ENCODE data around the gene UFC1. TPM values are rescaled to one million over a fixed set of nuclear protein-coding genes. Genes with fewer than 3 reads are reported as not detected.

The UFC1 gene
- polyA plus RNA-seq, 3 donors: 100 to 120 (median 108) TPM

DNA sequence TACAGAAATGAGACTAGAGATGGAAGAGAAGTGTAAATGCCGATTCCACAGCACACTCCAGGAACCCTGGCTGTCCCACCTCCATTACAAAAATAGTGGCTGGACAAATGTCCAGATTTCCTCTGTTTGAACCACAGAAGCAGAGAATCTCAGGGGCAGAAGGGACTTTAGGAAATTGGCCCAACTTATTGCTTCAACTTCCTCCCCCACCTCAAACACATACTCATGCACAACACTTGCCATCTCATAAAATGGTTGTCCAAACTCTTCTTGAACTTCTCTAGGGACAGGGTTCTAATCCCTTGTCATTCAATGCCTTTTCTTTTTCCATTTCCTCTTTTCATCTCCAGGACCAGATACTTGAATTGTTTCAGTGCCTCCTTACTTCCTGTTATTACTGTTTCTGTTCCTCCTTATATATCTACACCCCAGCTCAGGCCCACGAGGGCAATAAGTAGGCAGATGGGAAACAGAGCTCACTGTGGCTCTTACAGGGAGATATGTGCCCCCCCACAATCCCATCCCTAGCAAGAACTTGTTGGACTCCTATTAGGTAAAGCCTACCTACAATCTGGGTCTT, 32.0 kb downstream of the UFC1 start:
- Histone ChIP-seq H3K4me1 (ENCODE audit: control insufficient read depth in 1 of 2, insufficient read depth in 2 of 2, low read length in 2 of 2) (peaks cover 80 to 82% of the 10 kb centered on the region in 2 donors), H3K9ac (ENCODE audit: insufficient read depth, low read length, poor library complexity, severe bottlenecking) (peak overlapping the region; percentile 39), H3K27me3 (ENCODE audit: control insufficient read depth in 2 of 2, insufficient read depth in 2 of 2, low read length in 2 of 2) (no peaks in the 10 kb centered on the region), H2AFZ (ENCODE audit: insufficient read depth, low read depth, low read length, poor library complexity, severe bottlenecking) (no peak overlapping the region), H4K20me1 (ENCODE audit: insufficient read depth, low read length) (no peaks in the 10 kb centered on the region), H3K27ac (ENCODE audit: low read depth in 1 of 2, low read length in 2 of 2) (peak overlapping the region; percentile 82 to 96), H3K79me2 (ENCODE audit: insufficient read depth, low read length) (no peaks in the 10 kb centered on the region), H3K4me3 (replicated peaks in 1 of 3; ENCODE audit: low read depth in 2 of 3, low read length in 3 of 3) (peak overlapping the region in 1 of 3 experiments; percentile 45), H3K4me2 (replicated peaks; ENCODE audit: extremely low read depth, low read length, poor library complexity, severe bottlenecking) (peak overlapping the region; percentile 31), H3K36me3 (replicated peaks in 1 of 2; ENCODE audit: control insufficient read depth in 1 of 2, insufficient read depth in 2 of 2, low read length in 2 of 2) (no peaks in the 10 kb centered on the region), H3K9me3 (replicated peaks in 1 of 2; ENCODE audit: control insufficient read depth in 1 of 2, insufficient read depth in 1 of 2, low read length in 2 of 2) (no peaks in the 10 kb centered on the region)
- peaks cover 83% of the 10 kb centered on the region for H3K4me1 Mint-ChIP-seq
- peak; percentile 83 to 92 (median 90) for DNase-seq
- H3K9me3 Mint-ChIP-seq: no peaks in the 10 kb centered on the region
- H3K27me3 Mint-ChIP-seq (ENCODE audit: low read depth in 3 of 3): peaks cover 0 to 4% (median 1%) of the 10 kb centered on the region in 3 donors
- no peak for TF ChIP-seq CTCF (IDR thresholded peaks at IDR 0.05)
- H3K27ac Mint-ChIP-seq: peak overlapping the region; percentile 98 to 99 (median 99)
- WGBS (ENCODE audit: insufficient coverage): no CpG with 5 or more reads among the region's 2 CpGs
- peaks cover 0 to 4% of the 10 kb centered on the region in 2 donors for H3K36me3 Mint-ChIP-seq
- peak overlapping the region in 1 of 2 donors; percentile 64 for H3K4me3 Mint-ChIP-seq
- intact Hi-C loops (cut with micrococcal nuclease): no loop called here

- Histone ChIP-seq H3K36me3 (replicated peaks in 1 of 2; ENCODE audit: control insufficient read depth in 1 of 2, insufficient read depth in 2 of 2, low read length in 2 of 2) (no peaks in the 10 kb centered on the region), H3K4me2 (replicated peaks; ENCODE audit: extremely low read depth, low read length, poor library complexity, severe bottlenecking) (no peak overlapping the region), H3K27me3 (ENCODE audit: control insufficient read depth in 2 of 2, insufficient read depth in 2 of 2, low read length in 2 of 2) (no peaks in the 10 kb centered on the region), H3K4me1 (ENCODE audit: control insufficient read depth in 1 of 2, insufficient read depth in 2 of 2, low read length in 2 of 2) (peaks cover 67 to 68% of the 10 kb centered on the region in 2 donors), H3K9me3 (replicated peaks in 1 of 2; ENCODE audit: control insufficient read depth in 1 of 2, insufficient read depth in 1 of 2, low read length in 2 of 2) (no peaks in the 10 kb centered on the region), H3K9ac (ENCODE audit: insufficient read depth, low read length, poor library complexity, severe bottlenecking) (no peak overlapping the region), H4K20me1 (ENCODE audit: insufficient read depth, low read length) (no peaks in the 10 kb centered on the region), H3K27ac (ENCODE audit: low read depth in 1 of 2, low read length in 2 of 2) (peak overlapping the region in 1 of 2 donors; percentile 96), H3K4me3 (replicated peaks in 1 of 3; ENCODE audit: low read depth in 2 of 3, low read length in 3 of 3) (no peak overlapping the region), H2AFZ (ENCODE audit: insufficient read depth, low read depth, low read length, poor library complexity, severe bottlenecking) (peak overlapping the region; percentile 47), H3K79me2 (ENCODE audit: insufficient read depth, low read length) (no peaks in the 10 kb centered on the region)
- H3K9me3 Mint-ChIP-seq: no peaks in the 10 kb centered on the region
- H3K4me1 Mint-ChIP-seq: peaks cover 82% of the 10 kb centered on the region
- peak overlapping the region; percentile 31 to 99 (median 99) for H3K27ac Mint-ChIP-seq
- peaks cover 0 to 4% (median 1%) of the 10 kb centered on the region in 3 donors for H3K27me3 Mint-ChIP-seq (ENCODE audit: low read depth in 3 of 3)
- 0% methylated on average over 1 of the region's 3 CpGs for WGBS (ENCODE audit: insufficient coverage)
- intact Hi-C loops (cut with micrococcal nuclease): no loop called here
- H3K4me3 Mint-ChIP-seq: no peak overlapping the region
- peaks cover 0 to 4% of the 10 kb centered on the region in 2 donors for H3K36me3 Mint-ChIP-seq
- DNase-seq: no peak
- TF ChIP-seq CTCF (IDR thresholded peaks at IDR 0.05): no peak
Observed at GRCh38 chr1:161187311-161187710, 33.5 kb downstream of the UFC1 start.

Measured in CD14-positive monocyte (primary cell).